ENCODE results near the gene CCR7.

The CCR7 gene

GRCh38 chr17:40538936-40539705 lies 26.2 kb downstream of the CCR7 start:
- TF ChIP-seq CTCF (IDR thresholded peaks at IDR 0.05; ENCODE audit: borderline replicate concordance, control extremely low read depth, extremely low read depth, insufficient read depth, missing control alignments) = no peak
- no peak for DNase-seq (ENCODE audit: low spot score)
- in situ Hi-C loops (cut with MboI; ENCODE audit: low sequenced_read_pairs, unreplicated experiment) = loop anchor here (10.0 kb wide), 2 partner anchors 94 to 244 kb away; partner anchors contain the start of gene IGFBP4

- TF ChIP-seq CTCF (IDR thresholded peaks at IDR 0.05; ENCODE audit: borderline replicate concordance, control extremely low read depth, extremely low read depth, insufficient read depth, missing control alignments) = no peak
- no peak for DNase-seq (ENCODE audit: low spot score)
- in situ Hi-C loops (cut with MboI; ENCODE audit: low sequenced_read_pairs, unreplicated experiment) = loop anchor here (10.0 kb wide), 2 partner anchors 93 to 243 kb away; partner anchors contain the start of gene IGFBP4
Observed at GRCh38 chr17:40538019-40538935, 27.0 kb downstream of the CCR7 start.

- no peak for DNase-seq (ENCODE audit: low spot score)
- no peak for TF ChIP-seq CTCF (IDR thresholded peaks at IDR 0.05; ENCODE audit: borderline replicate concordance, control extremely low read depth, extremely low read depth, insufficient read depth, missing control alignments)
- in situ Hi-C loops (cut with MboI; ENCODE audit: low sequenced_read_pairs, unreplicated experiment) = loop anchor here (10.0 kb wide), 2 partner anchors 92 to 242 kb away; partner anchors contain the start of gene IGFBP4
Observed at GRCh38 chr17:40536295-40537171, 28.7 kb downstream of the CCR7 start.

- no peak for DNase-seq (ENCODE audit: low spot score)
- in situ Hi-C loops (cut with MboI; ENCODE audit: low sequenced_read_pairs, unreplicated experiment) = loop anchor here (10.0 kb wide), 2 partner anchors 91 to 241 kb away; partner anchors contain the start of gene IGFBP4
- no peak for TF ChIP-seq CTCF (IDR thresholded peaks at IDR 0.05; ENCODE audit: borderline replicate concordance, control extremely low read depth, extremely low read depth, insufficient read depth, missing control alignments)
Observed at GRCh38 chr17:40535924-40536294, 29.4 kb downstream of the CCR7 start.

- TF ChIP-seq CTCF (IDR thresholded peaks at IDR 0.05; ENCODE audit: borderline replicate concordance, control extremely low read depth, extremely low read depth, insufficient read depth, missing control alignments) = no peak
- no peak for DNase-seq (ENCODE audit: low spot score)
- in situ Hi-C loops (cut with MboI; ENCODE audit: low sequenced_read_pairs, unreplicated experiment) = loop anchor here (10.0 kb wide), 2 partner anchors 91 to 241 kb away; partner anchors contain the start of gene IGFBP4
Observed at GRCh38 chr17:40535438-40535837, 29.8 kb downstream of the CCR7 start.

All from GM13976 (cell line).